HG03469 (cell line): ENCODE results near the gene BRME1.
A peak's percentile ranks its signal among the peaks of the same experiment; 100 is the strongest.

Experiments
- ATAC-seq: cut with Tn5 transposase; IDR thresholded peaks from one replicate; pipeline ENCODE4 v1.9.1; 2021; ENCODE audit warnings: mild to moderate bottlenecking, moderate library complexity, moderate number of reproducible peaks; ENCODE audit not compliant: unreplicated experiment

The BRME1 gene

GRCh38 chr19:13848340-13848677, 57.6 kb downstream of the BRME1 start:
- ATAC-seq: no peak

- no peak for ATAC-seq
Measured at GRCh38 chr19:13847407-13848339, 58.2 kb downstream of the BRME1 start.

GRCh38 chr19:13846557-13847406, 59.1 kb downstream of the BRME1 start:
- ATAC-seq: peak; percentile 41

- no peak for ATAC-seq
Measured at GRCh38 chr19:13844130-13844631, 61.7 kb downstream of the BRME1 start.

GRCh38 chr19:13843104-13843921, 62.6 kb downstream of the BRME1 start:
- ATAC-seq: no peak

GRCh38 chr19:13842291-13843103, 63.4 kb downstream of the BRME1 start:
- no peak for ATAC-seq

GRCh38 chr19:13841962-13842290, 64.0 kb downstream of the BRME1 start:
- no peak for ATAC-seq

- ATAC-seq: no peak
Measured at GRCh38 chr19:13841086-13841961, 64.6 kb downstream of the BRME1 start.

- ATAC-seq: no peak
Measured at GRCh38 chr19:13840305-13841085, 65.4 kb downstream of the BRME1 start.

- no peak for ATAC-seq
Measured at GRCh38 chr19:13839938-13840304, 66.0 kb downstream of the BRME1 start.

- no peak for ATAC-seq
Measured at GRCh38 chr19:13839130-13839937, 66.6 kb downstream of the BRME1 start.

GRCh38 chr19:13838435-13839129, 67.3 kb downstream of the BRME1 start:
- ATAC-seq: no peak

- ATAC-seq: no peak
Measured at GRCh38 chr19:13835791-13836723, 69.9 kb downstream of the BRME1 start.

GRCh38 chr19:13834244-13835069, 71.5 kb downstream of the BRME1 start:
- ATAC-seq: no peak
